Measurements from ENCODE around the gene CFAP221.

The CFAP221 gene

DNA sequence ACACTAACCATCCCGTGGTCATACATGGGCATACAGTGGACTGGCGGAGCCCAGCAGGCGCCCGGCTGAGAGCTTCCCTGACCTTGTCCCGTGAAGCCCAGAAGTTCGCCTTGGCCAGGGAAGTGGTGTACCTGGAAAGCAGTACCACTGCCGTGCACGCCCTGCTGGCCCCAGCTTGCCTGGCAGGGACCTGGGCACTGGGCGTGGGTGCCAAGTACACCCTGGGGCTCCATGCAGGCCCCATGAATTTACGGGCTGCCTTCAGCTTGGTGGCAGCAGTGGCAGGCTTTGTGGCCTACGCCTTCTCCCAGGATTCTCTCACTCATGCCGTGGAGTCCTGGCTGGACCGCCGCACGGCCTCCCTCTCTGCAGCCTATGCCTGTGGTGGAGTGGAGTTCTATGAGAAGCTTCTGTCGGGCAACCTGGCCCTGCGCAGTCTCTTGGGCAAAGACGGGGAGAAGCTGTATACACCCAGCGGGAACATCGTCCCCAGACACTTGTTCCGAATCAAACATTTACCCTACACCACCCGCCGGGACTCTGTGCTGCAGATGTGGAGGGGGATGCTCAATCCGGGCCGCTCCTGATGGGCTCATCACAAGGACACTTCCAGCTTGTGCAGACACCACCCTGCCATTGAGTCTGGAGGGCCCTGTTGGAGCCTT, 137.1 kb downstream of the CFAP221 start:
- no peak for DNase-seq (ENCODE audit: low spot score)

DNA sequence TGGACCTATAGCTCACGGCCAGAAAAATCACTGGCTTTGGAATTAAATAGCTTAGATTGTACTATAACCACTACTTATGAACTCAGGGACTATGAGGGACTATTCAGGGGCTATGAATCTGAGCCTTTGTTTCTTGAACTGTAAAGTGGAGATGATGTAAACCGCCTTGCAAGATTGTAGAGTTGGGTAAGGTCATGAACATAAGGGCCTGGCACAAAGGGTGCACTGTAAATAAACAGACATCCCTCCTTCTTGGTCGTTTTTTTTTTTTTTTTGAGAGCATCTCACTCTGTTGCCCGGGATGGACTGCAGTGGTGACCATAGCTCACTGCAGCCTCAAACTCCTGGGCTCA, 137.6 kb downstream of the CFAP221 start:
- DNase-seq (ENCODE audit: low spot score): no peak

DNA sequence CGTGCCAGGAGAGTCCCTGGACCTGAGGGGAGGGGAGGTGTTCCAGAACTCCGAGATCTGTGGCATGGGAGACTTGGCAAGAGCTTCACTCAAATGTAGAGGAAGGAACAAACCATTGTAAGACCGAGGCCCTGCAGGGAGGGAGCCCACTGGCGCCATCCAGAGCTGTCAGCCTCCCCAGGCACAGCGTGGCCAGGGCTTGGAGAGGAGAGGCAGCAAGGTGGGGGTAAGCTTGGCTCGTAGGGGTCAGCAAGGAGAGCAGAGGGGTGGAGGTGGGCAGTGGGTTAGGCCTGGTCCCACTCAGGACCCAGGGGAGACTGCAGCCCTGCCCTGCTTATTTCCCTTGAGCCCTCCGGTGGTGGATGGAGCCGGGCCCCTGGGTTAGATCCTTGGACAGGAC, 138.3 kb downstream of the CFAP221 start:
- no peak for DNase-seq (ENCODE audit: low spot score)

DNA sequence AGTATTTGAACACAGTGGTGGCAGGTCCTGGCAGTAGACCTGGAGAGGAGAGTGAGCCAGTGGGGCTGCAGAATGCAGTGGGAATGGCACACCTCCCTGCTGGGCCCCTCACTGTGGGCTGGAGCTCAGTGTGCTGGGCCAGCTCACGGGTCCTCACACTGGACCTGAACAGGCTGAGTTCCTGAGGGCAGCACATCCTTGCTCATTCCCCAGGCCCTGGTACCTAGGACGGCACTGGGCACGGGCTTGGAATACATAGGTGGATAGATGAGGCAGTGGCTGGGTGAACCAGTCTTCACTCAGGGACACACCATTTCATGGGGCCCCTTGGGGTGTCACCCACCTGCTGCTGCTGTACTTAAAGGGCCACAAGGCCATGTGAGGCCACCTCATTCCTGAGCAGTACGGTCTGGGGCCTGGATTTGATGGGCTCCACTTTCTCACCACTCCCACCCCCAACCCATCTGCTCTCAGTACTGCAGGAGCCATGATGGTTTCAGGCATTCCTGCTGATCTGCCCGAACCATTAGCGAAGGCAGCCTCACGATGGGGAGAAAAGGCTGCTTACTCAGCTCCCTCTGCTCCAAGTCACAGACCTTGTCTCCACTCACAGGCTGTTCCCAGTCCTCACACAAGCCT, 138.9 kb downstream of the CFAP221 start:
- DNase-seq (ENCODE audit: low spot score): no peak

DNA sequence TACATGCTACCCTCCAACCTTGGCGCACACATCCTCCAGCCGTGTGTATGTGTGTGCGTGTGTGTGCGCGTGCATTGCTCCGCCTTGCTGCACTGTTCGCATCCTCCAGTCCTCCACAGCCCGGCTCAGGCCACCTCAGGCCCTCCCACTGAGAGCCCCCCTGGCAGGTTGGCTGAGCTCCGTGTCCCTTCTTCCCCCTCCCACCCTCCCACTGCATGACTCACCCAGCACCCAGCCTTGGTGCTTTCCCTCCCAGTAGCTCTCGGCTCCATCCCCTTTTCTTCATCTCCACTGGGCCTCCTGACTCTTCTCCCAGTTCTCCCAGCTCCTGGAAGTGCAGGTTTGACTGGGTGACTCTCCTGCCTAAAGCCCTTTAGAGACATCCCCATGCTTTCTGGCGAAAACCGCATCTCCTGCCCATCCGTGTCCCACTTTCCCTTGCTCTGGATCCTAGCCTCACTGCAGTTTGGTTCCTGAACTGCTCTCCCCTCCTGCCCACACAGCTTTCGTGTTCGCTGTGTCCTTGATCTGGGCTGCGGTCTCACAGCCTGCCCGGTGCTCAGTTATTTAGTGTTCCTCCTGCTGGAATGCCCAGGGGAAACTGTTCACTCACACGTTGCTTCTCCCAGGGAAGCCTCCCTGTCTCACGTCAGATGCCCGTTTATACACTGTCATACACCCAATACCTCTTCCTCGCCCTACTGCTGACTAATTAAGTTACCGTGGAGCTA, 139.6 kb downstream of the CFAP221 start:
- no peak for DNase-seq (ENCODE audit: low spot score)

DNA sequence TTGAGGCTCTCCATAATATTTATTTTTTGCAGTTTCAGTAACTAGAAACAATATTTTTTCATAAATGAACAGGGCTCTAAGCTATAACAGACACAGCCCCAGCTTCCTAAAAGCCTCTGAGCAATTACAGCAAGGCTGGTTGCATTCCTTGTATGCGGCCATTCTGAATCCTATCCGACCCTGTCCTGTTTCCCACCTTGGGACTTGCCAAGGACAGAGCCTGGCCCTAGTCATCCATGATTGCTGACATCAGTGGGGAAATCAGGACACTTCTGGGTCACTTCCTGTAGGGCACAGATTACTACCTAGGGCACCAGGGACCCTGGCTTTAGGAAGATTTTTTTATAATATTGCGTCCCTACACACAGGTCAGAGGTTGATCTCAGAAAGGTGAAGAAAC, 140.3 kb downstream of the CFAP221 start:
- no peak for DNase-seq (ENCODE audit: low spot score)

DNA sequence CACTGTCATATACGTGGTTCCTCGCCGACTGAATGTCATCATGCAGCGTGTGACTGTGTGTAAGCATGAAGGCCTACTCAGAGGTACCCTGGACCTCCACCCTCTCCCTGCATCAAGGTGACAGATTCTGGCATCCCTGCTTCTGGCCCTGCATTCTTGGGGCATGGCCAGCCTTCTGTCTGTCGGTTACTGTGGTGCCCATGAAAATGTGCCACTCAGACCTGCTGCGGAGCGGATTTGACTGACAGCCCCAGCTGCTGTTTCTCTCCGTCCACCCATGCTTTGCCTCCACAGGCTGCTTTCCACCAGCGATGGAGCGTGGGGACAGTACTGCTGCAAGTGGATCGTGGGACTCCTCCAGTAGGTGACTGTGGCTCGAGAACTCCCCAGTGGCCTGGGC, 144.4 kb downstream of the CFAP221 start:
- no peak for DNase-seq (ENCODE audit: low spot score)

DNA sequence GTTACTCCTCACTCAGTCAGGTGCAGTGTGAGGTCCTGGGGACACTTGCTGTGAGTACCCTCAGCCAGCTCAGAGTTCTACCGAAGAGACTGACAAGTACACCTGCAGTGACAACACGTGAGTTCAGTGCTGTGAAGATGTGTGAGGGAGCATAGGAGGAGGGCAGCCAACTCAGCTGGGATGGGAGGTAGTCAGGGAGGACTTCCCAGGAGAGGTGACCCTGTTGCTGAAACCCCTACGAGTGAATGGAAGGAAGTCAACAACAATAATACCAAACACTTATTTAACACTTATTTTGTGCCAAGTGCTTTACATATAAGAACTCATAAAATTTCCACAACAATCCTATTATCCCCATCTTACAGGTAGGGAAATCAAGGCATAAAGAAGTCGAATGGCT, 145.0 kb downstream of the CFAP221 start:
- DNase-seq (ENCODE audit: low spot score): no peak

DNA sequence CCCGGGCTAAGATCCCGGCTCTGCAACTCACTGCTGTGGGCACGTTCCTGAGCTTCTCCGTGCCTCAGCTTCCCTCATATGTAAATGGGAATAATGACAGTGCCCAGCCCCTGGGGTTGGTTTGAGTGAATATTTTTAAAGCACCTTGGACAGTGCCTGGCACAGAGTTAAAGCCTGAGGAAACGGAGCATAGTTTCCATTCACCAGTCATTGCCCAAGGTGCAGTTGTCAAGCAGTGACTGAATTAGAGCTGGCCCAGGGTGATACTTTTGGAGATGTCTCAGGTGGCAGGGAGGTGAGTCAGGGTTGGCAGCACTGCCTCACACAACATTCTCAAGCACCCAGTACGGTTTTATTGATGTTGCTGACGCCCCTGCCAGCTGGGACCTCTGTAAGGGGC, 146.9 kb downstream of the CFAP221 start:
- DNase-seq (ENCODE audit: low spot score): no peak

DNA sequence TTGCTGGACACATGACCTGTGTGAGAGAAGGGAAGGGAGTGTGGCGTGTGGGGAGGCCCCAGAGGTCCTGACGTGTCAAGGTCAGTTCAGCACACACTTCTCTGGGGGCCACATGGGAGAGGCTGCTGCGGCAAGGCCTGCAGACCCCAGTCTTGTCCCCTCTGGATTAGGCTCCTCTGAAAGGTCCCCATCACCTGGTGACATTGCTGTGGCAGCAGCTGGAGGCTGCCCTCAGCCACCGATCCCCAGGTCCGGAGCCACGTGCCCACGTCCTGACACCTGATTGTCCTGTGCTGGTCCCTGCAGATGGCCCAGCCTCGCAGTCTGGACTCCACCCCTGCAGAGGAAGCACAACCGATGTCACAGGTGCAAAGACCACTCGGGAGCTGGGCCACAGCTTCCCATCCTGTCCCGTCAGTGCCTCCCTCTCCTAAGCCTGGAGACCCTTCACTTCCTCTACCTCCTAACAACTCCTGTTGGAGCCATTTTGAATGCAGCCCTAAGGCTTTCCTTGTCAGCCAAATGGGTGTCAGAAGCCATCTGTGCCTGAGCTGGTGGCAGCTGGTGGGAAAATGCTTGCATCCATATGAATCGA, 147.5 kb downstream of the CFAP221 start:
- DNase-seq (ENCODE audit: low spot score): no peak

DNA sequence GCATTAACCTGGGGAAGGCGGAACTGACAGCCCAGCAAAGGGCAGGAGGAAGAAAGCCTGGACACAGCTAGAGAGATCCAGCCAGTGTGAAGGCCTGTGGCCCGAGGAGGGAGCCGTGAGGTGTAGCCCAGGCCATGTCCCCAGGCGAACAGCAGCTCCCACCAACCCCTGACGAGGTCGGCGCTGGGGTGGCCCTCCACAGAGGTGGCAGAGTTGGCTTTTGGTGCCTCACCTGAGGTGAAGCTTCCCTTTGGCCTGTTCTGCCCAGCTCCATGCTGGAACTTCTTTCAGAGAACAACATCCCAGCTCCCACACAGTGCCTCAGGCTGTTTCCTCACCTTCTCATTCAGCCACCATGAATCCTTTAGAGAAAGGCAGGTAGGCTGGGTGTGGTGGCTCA, 148.1 kb downstream of the CFAP221 start:
- DNase-seq (ENCODE audit: low spot score): no peak

DNA sequence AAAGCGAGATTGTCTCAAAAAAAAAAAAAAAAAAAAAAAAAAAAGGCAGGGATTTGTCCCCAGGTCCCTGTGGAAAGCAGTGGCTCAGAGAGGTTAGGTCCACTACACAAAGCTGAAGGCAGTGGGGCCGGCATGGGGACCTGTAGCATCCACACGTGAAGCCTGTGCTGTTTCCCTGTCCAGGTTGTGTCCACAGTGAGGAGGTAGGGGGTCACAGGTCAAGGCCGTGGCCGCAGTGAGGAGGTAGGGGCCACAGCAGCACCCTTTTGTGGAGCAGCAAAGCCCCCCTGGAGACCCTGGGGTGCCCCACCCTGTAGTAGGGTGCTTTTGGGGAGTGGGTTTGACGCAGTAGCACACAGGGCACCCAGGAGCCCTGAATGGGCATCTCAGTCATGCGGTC, 148.7 kb downstream of the CFAP221 start:
- DNase-seq (ENCODE audit: low spot score): no peak

DNA sequence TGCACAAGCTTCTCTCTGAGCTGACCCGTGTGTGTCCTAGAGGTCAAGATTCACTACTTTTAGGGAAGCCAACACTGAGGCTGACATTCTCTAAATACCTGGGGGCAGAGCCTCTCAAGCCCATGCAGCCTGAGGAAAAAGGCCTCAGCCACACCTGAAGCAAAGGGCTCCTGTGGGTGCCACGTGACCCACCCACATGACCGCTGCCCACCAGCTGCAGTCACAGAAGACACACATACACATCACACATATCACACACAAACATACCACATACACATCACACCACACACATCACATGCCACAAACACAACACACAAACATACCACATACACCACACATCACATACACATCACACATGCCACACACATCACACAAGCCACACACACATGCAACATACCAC, 149.3 kb downstream of the CFAP221 start:
- DNase-seq (ENCODE audit: low spot score): no peak

DNA sequence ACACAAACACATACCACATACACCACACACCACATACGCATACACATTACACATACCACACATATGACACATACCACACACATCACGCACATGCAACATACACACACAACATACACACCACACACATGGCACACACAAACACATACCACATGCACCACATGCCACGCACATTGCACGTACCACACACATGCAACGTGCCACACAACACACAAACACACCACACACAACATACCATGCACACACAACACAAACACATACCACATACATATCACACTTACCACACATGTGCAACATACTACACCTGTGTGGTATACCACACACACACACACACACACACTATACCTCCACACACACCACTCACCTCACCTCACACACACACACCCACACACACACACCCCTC, 149.7 kb downstream of the CFAP221 start:
- DNase-seq (ENCODE audit: low spot score): no peak

DNA sequence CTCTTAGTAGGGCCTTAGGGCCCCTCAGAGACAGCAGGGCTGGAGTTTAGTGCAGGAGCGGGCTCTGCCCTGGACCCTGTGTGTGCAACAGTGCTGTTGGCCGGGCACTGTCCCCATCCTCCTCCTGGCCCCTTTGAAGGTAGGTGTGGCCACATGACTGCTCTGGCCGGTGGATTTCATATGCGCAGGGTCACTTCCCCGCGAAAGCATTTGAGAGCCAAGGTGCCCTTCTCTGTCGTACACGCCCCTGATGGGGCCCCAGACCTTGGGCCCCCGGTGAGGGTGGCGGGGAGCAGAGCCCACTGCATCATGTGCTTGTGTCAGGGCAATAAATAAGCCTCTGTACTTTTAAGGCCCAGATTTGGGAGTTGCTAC, 150.2 kb downstream of the CFAP221 start:
- DNase-seq (ENCODE audit: low spot score): no peak

DNA sequence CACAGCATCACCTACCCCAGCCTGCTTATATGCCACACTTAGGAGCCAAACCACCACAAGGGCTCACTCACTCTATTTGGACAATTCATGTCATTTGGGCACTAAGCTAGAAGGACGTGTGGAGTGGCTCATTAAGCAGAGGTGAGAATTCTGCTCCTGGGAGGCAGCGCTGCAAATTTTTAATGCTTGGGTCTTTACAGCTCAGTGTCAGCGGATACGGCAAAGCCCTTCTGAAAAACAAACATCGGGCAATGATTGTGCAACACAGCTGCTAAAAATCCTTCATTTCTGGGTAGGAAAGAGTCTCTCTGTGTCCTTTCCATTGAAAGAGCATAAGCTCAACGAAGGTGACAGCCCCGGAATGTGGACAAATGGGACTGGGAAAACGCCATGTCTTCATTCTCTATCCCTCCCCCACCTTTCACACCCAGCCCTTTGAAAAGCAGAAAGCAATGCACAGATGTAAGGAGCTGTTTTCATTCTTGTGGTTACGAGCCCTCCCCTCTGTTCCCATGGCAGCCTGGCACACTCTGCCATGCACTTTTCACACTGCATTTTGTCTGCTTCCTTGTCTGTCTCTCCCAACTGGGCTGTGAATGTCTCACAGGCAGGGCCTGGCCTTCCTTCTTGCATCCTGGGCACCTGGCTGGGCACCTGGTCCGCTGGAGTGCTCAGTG, 150.7 kb downstream of the CFAP221 start:
- DNase-seq (ENCODE audit: low spot score): no peak

DNA sequence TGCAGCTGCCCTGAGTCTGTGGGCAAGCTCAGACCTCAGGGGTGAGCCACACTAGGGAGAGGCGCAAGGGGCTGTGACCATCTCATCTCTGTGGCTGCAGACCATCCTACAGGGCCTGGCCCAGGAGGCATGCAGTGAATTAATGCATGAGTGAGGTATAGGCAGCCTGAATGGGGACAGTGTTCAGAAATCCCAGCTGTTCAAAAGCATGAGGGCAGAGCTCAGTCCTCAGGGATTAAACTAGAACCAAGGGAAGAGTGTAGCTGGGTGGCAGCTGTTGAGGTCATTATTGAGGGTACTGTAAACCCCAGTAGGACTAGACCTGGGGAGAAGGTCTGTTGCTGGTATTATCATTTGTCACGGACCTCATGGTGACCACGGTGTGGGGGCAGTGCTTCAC, 151.8 kb downstream of the CFAP221 start:
- DNase-seq (ENCODE audit: low spot score): no peak

DNA sequence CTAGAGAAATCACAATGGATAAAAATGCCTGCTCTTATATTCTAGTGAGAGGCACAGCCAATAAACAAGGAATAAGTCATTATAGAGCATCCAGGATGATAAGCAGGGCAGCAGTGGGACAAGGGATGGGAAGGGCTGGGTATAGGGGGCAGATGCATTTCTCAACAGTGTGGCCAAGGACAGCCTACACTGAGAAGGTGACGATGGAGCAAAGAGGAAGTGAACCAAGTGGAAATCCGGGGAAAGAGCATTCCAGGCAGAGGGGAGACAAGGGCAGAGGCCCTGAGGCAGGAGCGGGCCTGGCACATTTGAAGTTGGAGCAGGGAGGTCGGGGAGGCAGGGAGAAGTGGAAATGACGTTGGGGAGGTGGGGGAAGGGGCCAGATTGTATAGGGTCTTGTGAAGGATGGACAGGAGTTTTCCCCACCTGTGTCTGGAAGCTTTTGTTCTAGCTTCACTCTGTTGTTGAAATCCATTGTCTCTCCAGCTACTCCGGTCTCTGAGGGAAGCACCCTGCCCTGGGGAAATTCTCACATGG, 152.3 kb downstream of the CFAP221 start:
- DNase-seq (ENCODE audit: low spot score): no peak

DNA sequence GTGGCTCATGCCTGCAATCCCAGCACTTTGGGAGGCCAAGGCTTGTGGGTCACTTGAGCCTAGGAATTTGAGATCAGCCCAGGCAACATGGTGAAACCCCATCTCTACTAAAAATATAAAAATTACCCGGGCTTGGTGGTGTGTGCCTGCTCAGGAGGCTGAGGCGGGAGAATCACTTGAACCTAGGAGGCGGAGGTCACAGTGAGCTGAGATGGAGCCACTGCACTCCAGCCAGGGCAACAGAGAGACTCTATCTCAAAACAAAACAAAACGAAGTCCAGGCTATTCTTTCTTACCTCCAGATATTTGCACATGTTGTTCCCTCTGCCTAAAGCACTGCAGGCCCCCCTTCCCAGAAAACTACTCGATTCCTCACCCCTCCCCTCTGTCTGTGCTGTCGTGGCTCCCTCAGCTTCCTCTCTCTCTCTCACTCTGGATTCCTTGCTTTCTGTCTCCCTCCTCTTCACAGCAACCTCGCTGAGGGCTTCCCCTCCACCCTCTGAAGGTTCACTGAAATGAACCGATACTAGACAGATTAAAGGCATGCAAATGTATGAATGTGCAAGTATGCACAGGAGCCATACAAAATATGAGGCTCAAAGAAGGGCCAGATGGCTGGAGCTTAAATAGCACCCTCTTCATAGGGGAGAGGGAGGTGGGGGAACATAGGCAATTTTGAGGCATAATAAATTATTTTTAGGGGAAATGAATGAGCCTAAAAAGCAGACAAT, 153.2 kb downstream of the CFAP221 start:
- no peak for DNase-seq (ENCODE audit: low spot score)

DNA sequence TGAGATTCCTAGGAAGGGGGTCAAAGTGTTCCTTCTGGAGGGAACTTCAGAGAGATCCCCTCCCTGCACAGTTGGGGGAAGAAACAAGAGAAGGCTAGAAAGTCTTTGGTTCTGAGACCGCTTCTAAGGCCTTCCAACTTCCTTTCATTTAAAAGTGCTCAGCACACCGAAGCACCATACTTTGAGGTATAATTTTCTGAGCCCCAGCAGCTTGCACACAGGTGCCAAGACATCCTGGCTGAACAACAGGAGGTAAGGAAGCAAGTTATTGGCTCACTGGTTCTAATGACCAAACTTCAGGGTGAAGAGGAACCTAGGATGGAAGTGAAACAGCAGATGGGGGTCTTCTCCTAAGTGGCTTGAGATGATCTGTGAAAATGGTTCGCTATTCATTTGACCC, 154.0 kb downstream of the CFAP221 start:
- no peak for DNase-seq (ENCODE audit: low spot score)

DNA sequence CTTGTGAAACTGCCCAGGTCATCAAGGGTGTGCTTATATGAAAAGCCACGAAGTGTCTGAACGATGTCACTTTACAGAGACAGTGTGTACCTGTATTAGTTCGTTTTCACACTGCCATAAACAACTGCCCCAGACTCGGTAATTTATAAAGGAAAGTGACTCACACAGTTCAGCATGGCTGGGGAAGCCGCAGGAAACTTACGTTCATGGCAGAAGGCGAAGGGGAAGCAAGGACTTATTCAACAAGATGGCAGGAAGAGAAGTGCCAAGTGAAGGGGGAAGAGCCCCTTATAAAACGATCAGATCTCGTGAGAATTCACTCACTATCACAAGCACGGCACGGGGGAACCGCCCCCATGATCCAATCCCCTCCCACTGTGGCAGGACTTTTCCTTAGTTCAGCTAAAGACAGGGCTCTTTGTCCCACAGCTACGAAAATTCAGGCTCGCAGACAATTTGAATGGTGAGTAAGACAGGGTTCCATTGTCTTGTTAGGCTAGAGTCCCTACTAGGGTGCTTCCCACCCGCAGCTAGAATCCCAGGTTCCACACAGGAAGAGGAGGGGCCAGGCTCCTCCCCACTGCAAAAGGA, 154.9 kb downstream of the CFAP221 start:
- DNase-seq (ENCODE audit: low spot score): no peak
